HepG2 (cell line): ENCODE data around the gene ZKSCAN1. TPM values are rescaled to one million over a fixed set of nuclear protein-coding genes. Genes with fewer than 3 reads are reported as not detected.

Source experiments
- CC2D1A ChIP-seq: sonication (generic); formaldehyde crosslinking; IDR thresholded peaks from 2 replicates; pipeline ENCODE4 v1.8.1; 2023; ENCODE audit warnings: mild to moderate bottlenecking, missing genetic modification reagents
- ETV5 ChIP-seq: IDR thresholded peaks from 2 replicates; pipeline ENCODE4 v1.6.1; 2018; ENCODE audit warnings: missing biosample characterization, missing genetic modification reagents, inconsistent platforms, borderline replicate concordance
- GMEB1 ChIP-seq: sonication (generic); formaldehyde crosslinking; IDR thresholded peaks from 2 replicates; pipeline ENCODE4 v1.5.1; 2020; ENCODE audit warnings: missing genetic modification reagents, mild to moderate bottlenecking, borderline replicate concordance
- KLF9 ChIP-seq: IDR thresholded peaks from 2 replicates; pipeline ENCODE4 v1.6.1; 2016; ENCODE audit warnings: low read depth
- MLLT10 ChIP-seq: sonication (generic); formaldehyde crosslinking; IDR thresholded peaks from 2 replicates; pipeline ENCODE4 v1.4.0; 2020; ENCODE audit warnings: missing genetic modification reagents
- MTERF4 ChIP-seq: sonication (generic); formaldehyde crosslinking; IDR thresholded peaks from 2 replicates; pipeline ENCODE4 v1.8.0; 2023; ENCODE audit warnings: mild to moderate bottlenecking, missing genetic modification reagents
- MXI1 ChIP-seq: IDR thresholded peaks from 3 replicates; pipeline ENCODE4 v1.6.1; 2012; ENCODE audit warnings: low read depth, low read length, inconsistent platforms, borderline replicate concordance
- MYNN ChIP-seq: sonication (generic); formaldehyde crosslinking; IDR thresholded peaks from 2 replicates; pipeline ENCODE4 v1.4.0; 2020; ENCODE audit warnings: mild to moderate bottlenecking, low read depth, missing genetic modification reagents
- ONECUT2 ChIP-seq: sonication (generic); formaldehyde crosslinking; IDR thresholded peaks from 2 replicates; pipeline ENCODE4 v1.4.0; 2020; ENCODE audit warnings: missing genetic modification reagents
- RNF2 ChIP-seq: fragments of 450-650 bp; conservative IDR thresholded peaks from 2 replicates; pipeline ENCODE4 v1.6.1; 2016; ENCODE audit warnings: low read depth
- SUZ12 ChIP-seq: fragments of 150-350 bp; IDR thresholded peaks from 2 replicates; pipeline ENCODE4 v1.6.1; 2014; ENCODE audit warnings: low read depth, low read length
- TCF12 ChIP-seq, 2 experiments: fragments of 450-650 bp in 1 of 2; sonication (generic) in 1 of 2; formaldehyde crosslinking in 1 of 2; IDR thresholded peaks; 2 replicates each; pipeline versions ENCODE4 v1.6.1 to v1.8.0; 2017 to 2022; ENCODE audit warnings: antibody characterized with exemption in 1 of 2, mild to moderate bottlenecking in 1 of 2, missing genetic modification reagents in 1 of 2, moderate library complexity in 1 of 2
- ZBTB20 ChIP-seq: sonication (generic); formaldehyde crosslinking; IDR thresholded peaks from 2 replicates; pipeline ENCODE4 v1.8.1; 2023; ENCODE audit warnings: missing genetic modification reagents, low read depth, mild to moderate bottlenecking, borderline replicate concordance
- ZBTB43 ChIP-seq: sonication (generic); formaldehyde crosslinking; conservative IDR thresholded peaks from 2 replicates; pipeline ENCODE4 v1.4.0; 2020; ENCODE audit warnings: missing genetic modification reagents
- ZBTB8A ChIP-seq: sonication (generic); formaldehyde crosslinking; IDR thresholded peaks from 2 replicates; pipeline ENCODE4 v1.4.0; 2020; ENCODE audit warnings: mild to moderate bottlenecking, low read depth, missing genetic modification reagents, borderline replicate concordance
- ZNF160 ChIP-seq: sonication (generic); formaldehyde crosslinking; IDR thresholded peaks from 2 replicates; pipeline ENCODE4 v1.8.0; 2022; ENCODE audit warnings: mild to moderate bottlenecking, inconsistent platforms, missing genetic modification reagents
- ZNF280B ChIP-seq: sonication (generic); formaldehyde crosslinking; IDR thresholded peaks from 2 replicates; pipeline ENCODE4 v1.5.0; 2020; ENCODE audit warnings: missing genetic modification reagents, mild to moderate bottlenecking, borderline replicate concordance
- ZNF296 ChIP-seq: sonication (generic); formaldehyde crosslinking; conservative IDR thresholded peaks from 2 replicates; pipeline ENCODE4 v1.5.0; 2020; ENCODE audit warnings: mild to moderate bottlenecking, missing genetic modification reagents
- ZNF329 ChIP-seq: sonication (generic); formaldehyde crosslinking; IDR thresholded peaks from 2 replicates; pipeline ENCODE4 v1.9.0; 2021; ENCODE audit warnings: low read depth, mild to moderate bottlenecking, missing genetic modification reagents
- ZNF337 ChIP-seq: sonication (generic); formaldehyde crosslinking; IDR thresholded peaks from 2 replicates; pipeline ENCODE4 v1.5.1; 2020; ENCODE audit warnings: missing genetic modification reagents, low read depth, mild to moderate bottlenecking, borderline replicate concordance
- ZNF552 ChIP-seq: sonication (generic); formaldehyde crosslinking; IDR thresholded peaks from 2 replicates; pipeline ENCODE4 v1.9.0; 2022; ENCODE audit warnings: missing genetic modification reagents, mild to moderate bottlenecking, borderline replicate concordance
- ZNF605 ChIP-seq: sonication (generic); formaldehyde crosslinking; IDR thresholded peaks from 2 replicates; pipeline ENCODE4 v1.8.0; 2022; ENCODE audit warnings: mild to moderate bottlenecking, missing genetic modification reagents
- ZNF713 ChIP-seq: sonication (generic); formaldehyde crosslinking; IDR thresholded peaks from 2 replicates; pipeline ENCODE4 v1.4.0; 2020; ENCODE audit warnings: mild to moderate bottlenecking, missing genetic modification reagents
- polyA plus RNA-seq, 8 experiments: library from polyadenylated mRNA; depleted of rRNA in 3 of 8; stranded (reverse) in 7 of 8; unstranded in 1 of 8; fragments of >200 nt; fragmentation: Illumina TruSeq in 4 of 8; extraction: Trizol in 4 of 8; gene quantifications; 2 replicates each; pipeline versions ENCODE4 v1.2.1 to v1.2.3, GENCODE V29; 2011 to 2016; ENCODE audit warnings: low read depth in 4 of 8, missing spikeins in 1 of 8, mixed read lengths in 1 of 8; ENCODE audit not compliant: insufficient read depth in 1 of 8
- total RNA-seq, 5 experiments: library from RNA; depleted of rRNA; stranded (reverse); fragments of >200 nt; fragmentation: Illumina TruSeq; extraction: Trizol; gene quantifications; 2 replicates each; pipeline ENCODE4 v1.2.3, GENCODE V29; 2016; ENCODE audit warnings: low read depth in 1 of 5

The ZKSCAN1 gene
- total and polyA plus RNA-seq, 2 of the 13 experiments (the other 11 are each of a cell fraction or from before 2014, with no cell fraction given), result 46.4 to 60.6 TPM

- peak; percentile 61; the same call in 1 of the 2 replicates for TF ChIP-seq ZNF329 (CRISPR knock-in tag)
- 0 out of 2 replicates have a peak, but pooled peaks have one; percentile 46 for TF ChIP-seq RNF2
- no peak; the same call in 1 of the 2 replicates for TF ChIP-seq ZNF337
- no peak for TF ChIP-seq ZNF713
- TF ChIP-seq ONECUT2 (CRISPR knock-in tag), result no peak
- TF ChIP-seq ETV5 (CRISPR knock-in tag), result peak; percentile 98
- TF ChIP-seq ZNF296 (CRISPR knock-in tag), result no peak
- TF ChIP-seq MXI1, result peak; percentile 79; the same call in 1 of the 3 replicates
- TF ChIP-seq TCF12 (IDR thresholded peaks at IDR 0.05), result no peak
- peak; percentile 98 for TF ChIP-seq TCF12 (CRISPR knock-in tag; IDR thresholded peaks at IDR 0.05)
- peak; percentile 73; the same call in 1 of the 2 replicates for TF ChIP-seq GMEB1 (CRISPR knock-in tag)
- no peak; the same call in 1 of the 2 replicates for TF ChIP-seq MTERF4 (CRISPR knock-in tag)
- peak; percentile 75 for TF ChIP-seq ZBTB20
- no peak for TF ChIP-seq ZNF160
- no peak for TF ChIP-seq MYNN (CRISPR knock-in tag)
- 0 out of 2 replicates have a peak, but pooled peaks have one; percentile 51 for TF ChIP-seq CC2D1A
- peak; percentile 50 for TF ChIP-seq ZBTB43 (CRISPR knock-in tag)
- TF ChIP-seq KLF9 (CRISPR knock-in tag), result no peak
- TF ChIP-seq ZBTB8A (CRISPR knock-in tag), result peak; percentile 92
- no peak for TF ChIP-seq MLLT10 (CRISPR knock-in tag)
- no peak for TF ChIP-seq ZNF280B (CRISPR knock-in tag)
- TF ChIP-seq SUZ12, result no peak
- peak; percentile 33; the same call in 1 of the 2 replicates for TF ChIP-seq ZNF605 (CRISPR knock-in tag)
- peak; percentile 84; the same call in 1 of the 2 replicates for TF ChIP-seq ZNF552 (CRISPR knock-in tag)
Observed at GRCh38 chr7:100003711-100004661, 11.4 kb upstream of the ZKSCAN1 start (continued).
